ENCODE data around the gene ZMYND15.

The ZMYND15 gene

DNA sequence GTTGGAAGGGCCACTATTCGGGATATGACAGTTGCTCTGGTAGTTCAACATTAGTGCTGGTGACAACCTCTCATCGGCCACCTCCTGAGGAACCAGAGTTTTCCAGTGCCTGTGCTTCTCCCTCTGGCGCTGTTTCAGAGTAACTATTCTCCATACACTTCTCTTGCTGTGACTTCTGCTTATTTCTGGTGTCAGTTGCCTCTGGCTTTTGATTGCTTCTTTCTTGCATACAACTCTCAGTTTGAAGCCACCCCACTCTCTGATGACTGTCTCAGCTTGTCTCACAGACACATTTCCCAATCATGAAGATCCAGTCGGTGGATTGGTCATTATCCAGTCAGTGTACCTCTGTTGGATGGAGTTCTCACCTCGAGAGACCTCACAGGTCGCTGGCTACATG lies 28.7 kb downstream of the ZMYND15 start:
- TF ChIP-seq, protein P1, sequence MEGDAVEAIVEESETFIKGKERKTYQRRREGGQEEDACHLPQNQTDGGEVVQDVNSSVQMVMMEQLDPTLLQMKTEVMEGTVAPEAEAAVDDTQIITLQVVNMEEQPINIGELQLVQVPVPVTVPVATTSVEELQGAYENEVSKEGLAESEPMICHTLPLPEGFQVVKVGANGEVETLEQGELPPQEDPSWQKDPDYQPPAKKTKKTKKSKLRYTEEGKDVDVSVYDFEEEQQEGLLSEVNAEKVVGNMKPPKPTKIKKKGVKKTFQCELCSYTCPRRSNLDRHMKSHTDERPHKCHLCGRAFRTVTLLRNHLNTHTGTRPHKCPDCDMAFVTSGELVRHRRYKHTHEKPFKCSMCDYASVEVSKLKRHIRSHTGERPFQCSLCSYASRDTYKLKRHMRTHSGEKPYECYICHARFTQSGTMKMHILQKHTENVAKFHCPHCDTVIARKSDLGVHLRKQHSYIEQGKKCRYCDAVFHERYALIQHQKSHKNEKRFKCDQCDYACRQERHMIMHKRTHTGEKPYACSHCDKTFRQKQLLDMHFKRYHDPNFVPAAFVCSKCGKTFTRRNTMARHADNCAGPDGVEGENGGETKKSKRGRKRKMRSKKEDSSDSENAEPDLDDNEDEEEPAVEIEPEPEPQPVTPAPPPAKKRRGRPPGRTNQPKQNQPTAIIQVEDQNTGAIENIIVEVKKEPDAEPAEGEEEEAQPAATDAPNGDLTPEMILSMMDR (IDR thresholded peaks at IDR 0.05; ENCODE audit: low read depth, low read length, missing control alignments) = no peak
- no peak overlapping the region for H3K4me3 ChIP-seq (replicated peaks; ENCODE audit: low read depth, low read length)
- DNase-seq (ENCODE audit: extremely low read depth, low read depth) = no peak

DNA sequence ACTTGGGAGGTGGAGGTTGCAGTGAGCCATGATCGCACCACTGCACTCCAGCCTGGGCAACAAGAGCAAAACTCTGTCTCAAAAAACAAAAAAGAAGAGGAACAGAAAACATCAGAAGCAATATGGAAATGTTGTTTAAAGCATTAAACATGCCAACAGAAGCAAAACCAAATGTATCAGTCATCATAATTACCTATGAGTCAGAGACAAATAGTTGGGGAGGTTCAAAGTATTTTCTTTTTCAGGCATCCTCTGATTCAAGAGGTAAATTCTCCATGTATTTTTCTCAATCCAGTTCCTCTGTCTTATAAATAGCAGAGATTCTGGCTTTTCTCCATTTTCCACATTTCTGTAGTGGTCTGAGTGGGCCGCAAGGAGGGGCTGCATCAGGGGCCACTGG lies 30.0 kb downstream of the ZMYND15 start:
- no peak for DNase-seq (ENCODE audit: extremely low read depth, low read depth)
- TF ChIP-seq, protein P1 (IDR thresholded peaks at IDR 0.05; ENCODE audit: low read depth, low read length, missing control alignments) = no peak
- no peak overlapping the region for H3K4me3 ChIP-seq (replicated peaks; ENCODE audit: low read depth, low read length)

DNA sequence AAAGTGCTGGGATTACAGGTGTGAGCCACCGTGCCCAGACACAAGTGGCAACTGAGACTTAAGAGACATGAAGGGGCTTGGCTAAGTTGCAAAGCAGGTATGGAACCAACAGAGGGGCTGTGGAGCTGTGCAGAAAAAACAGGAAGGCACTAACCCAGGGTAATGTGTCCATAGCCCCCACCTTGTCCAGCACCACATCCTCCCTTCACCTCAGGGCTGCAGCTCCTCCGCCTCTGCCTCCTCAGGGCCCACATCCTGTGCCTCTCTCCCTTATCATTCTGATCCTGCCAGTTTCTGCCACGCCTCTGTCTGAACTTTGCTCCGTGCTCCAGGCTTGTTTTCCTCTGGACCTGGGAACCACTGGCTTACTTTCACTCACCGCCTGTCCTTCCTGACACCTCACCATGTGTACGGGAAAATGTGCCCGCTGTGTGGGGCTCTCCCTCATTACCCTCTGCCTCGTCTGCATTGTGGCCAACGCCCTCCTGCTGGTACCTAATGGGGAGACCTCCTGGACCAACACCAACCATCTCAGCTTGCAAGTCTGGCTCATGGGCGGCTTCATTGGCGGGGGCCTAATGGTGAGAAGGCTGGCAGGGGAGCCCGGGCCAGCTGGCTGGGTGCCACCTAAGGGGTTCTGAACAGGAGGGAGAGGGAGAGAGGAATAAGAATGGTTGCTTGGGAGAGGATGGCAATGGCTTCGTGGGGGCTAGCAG lies 32.0 kb downstream of the ZMYND15 start, which contains the start of gene TM4SF5:
Gene TM4SF5 (plus strand): TSS at position 368 of the 716 bp plus-strand sequence. CDS start 37 bp downstream, at position 405.
- DNase-seq (ENCODE audit: extremely low read depth, low read depth) = no peak
- H3K4me3 ChIP-seq (replicated peaks; ENCODE audit: low read depth, low read length) = no peak within 1 kb of the TSS
- TF ChIP-seq, protein P1 (IDR thresholded peaks at IDR 0.05; ENCODE audit: low read depth, low read length, missing control alignments) = no peak

DNA sequence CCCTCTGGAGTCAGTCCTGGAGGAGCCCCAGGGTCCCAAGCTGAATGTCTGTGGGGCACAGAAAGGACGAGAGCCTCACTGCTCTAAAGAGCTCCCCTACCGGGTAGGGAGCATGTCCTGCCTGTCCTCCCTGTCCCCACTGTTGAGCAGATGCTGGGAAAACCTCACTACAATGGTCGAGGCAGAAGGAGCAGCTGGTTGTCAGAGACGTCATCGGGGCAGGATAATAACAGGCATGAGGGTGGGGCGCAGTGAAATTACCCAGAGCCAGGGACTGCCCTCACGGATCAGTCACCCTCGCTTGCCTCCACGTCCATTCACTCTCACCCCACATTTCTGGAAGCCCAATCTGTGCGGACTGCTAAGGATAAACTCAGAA lies 32.6 kb downstream of the ZMYND15 start:
- DNase-seq (ENCODE audit: extremely low read depth, low read depth) = no peak
- H3K4me3 ChIP-seq (replicated peaks; ENCODE audit: low read depth, low read length) = no peak overlapping the region
- TF ChIP-seq, protein P1 (IDR thresholded peaks at IDR 0.05; ENCODE audit: low read depth, low read length, missing control alignments) = no peak

- TF ChIP-seq, protein P1 (IDR thresholded peaks at IDR 0.05; ENCODE audit: low read depth, low read length, missing control alignments) = no peak
- H3K4me3 ChIP-seq (replicated peaks; ENCODE audit: low read depth, low read length) = no peak overlapping the region
- no peak for DNase-seq (ENCODE audit: extremely low read depth, low read depth)
Observed at GRCh38 chr17:4777969-4778760, 38.5 kb downstream of the ZMYND15 start.

DNA sequence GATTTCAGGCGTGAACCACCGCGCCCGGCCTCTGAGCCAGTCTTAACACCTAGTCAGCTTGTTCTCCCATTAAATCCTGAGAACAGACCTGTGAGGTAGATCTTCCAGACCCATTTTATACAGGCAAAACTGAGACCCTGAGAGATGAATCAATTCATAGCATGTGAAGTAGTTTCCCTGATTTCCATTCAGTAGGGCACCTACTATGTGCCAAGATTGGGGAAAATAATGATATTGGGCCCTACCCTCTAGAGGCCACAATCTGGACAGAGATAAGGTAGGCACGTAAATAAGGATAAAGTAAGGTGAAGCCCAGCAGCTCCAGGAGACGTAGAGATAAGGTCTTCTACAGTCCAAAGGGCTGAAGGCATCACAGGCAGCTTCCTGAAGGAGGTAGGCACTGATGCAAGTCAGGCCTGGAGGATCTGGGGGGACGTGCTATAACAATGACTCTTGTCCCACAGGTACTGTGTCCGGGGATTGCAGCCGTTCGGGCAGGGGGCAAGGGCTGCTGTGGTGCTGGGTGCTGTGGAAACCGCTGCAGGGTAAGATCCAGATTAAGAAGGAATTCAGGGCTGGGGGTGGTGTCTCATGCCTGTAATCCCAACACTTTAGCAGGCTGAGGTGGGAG lies 40.8 kb downstream of the ZMYND15 start:
- no peak for DNase-seq (ENCODE audit: extremely low read depth, low read depth)
- no peak overlapping the region for H3K4me3 ChIP-seq (replicated peaks; ENCODE audit: low read depth, low read length)
- TF ChIP-seq, protein P1 (IDR thresholded peaks at IDR 0.05; ENCODE audit: low read depth, low read length, missing control alignments) = no peak

Measured in HFF-Myc (cell line).